ENCODE results near the gene MBNL1.

DNA sequence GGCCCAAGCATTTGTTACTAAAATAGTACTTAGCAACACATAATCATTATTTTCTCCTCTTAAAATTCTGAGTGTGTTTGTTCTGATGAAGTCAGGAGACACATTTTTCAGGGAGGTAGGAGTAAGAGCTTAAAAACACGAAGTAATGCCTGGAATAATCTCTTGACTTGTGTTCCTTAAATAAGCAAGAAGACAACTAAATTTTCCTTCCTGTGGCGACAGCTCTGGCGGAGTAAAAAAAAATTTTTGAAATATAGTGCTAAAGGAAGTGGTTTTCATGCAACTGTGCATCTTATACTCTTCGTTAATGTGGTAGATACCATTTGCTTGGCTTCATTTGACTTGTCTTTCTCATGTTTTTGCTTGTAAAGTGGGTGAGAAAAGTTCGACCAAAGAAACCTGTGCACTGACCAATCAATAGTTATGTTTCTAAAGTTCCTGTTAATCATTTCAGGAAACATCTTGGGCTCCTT is 11.1 kb upstream of the MBNL1 start:
- TF ChIP-seq CTCF (IDR thresholded peaks at IDR 0.05) = no peak
- TF ChIP-seq POLR2A (IDR thresholded peaks at IDR 0.05) = no peak

Data from tibial nerve (tissue), 3 donors.